OCI-LY1 (cell line): Measurements from ENCODE around the gene ZC3H6.

Experiments used
- H2AFZ ChIP-seq: fragments of 200-600 bp; sonication (generic), shearing (Covaris generic); 2 replicates; pipeline ENCODE4 v1.6.0; 2014; ENCODE audit warnings: antibody characterized with exemption, mild to moderate bottlenecking, low read length
- H3F3A ChIP-seq: fragments of 200-600 bp; sonication (generic), shearing (Covaris generic); 2 replicates; pipeline ENCODE4 v1.6.0; 2014; ENCODE audit warnings: mild to moderate bottlenecking, antibody characterized with exemption, low read length, moderate library complexity; ENCODE audit not compliant: insufficient read depth
- H3K27ac ChIP-seq: fragments of 200-600 bp; sonication (generic); 2 replicates; pipeline ENCODE4 v1.5.1; 2014; ENCODE audit warnings: low read length, mixed run types, mild to moderate bottlenecking, low read depth; ENCODE audit not compliant: poor library complexity, severe bottlenecking
- H3K27me3 ChIP-seq: fragments of 200-600 bp; sonication (generic); 2 replicates; pipeline ENCODE4 v1.6.0; 2014; ENCODE audit warnings: antibody characterized with exemption, mild to moderate bottlenecking, low read length, moderate library complexity; ENCODE audit not compliant: insufficient read depth
- H3K36me3 ChIP-seq: fragments of 200-600 bp; sonication (generic); 2 replicates; pipeline ENCODE4 v1.6.1; 2014; ENCODE audit warnings: mild to moderate bottlenecking, antibody characterized with exemption, low read length, moderate library complexity, mixed read lengths; ENCODE audit not compliant: insufficient read depth
- H3K4me1 ChIP-seq: fragments of 200-600 bp; sonication (generic); 2 replicates; pipeline ENCODE4 v1.5.1; 2014; ENCODE audit warnings: mild to moderate bottlenecking, low read length, moderate library complexity; ENCODE audit not compliant: insufficient read depth, severe bottlenecking
- H3K4me2 ChIP-seq: fragments of 200-600 bp; sonication (generic), shearing (Covaris generic); 2 replicates; pipeline ENCODE4 v1.6.1; 2014; ENCODE audit warnings: low read length
- H3K4me3 ChIP-seq: fragments of 200-600 bp; sonication (generic); 2 replicates; pipeline ENCODE4 v1.5.1; 2014; ENCODE audit warnings: low read length, low read depth, mild to moderate bottlenecking, mixed read lengths; ENCODE audit not compliant: poor library complexity, severe bottlenecking
- H3K79me2 ChIP-seq: fragments of 200-600 bp; shearing (Covaris generic); 2 replicates; pipeline ENCODE4 v1.6.1; 2016; ENCODE audit warnings: mixed run types, low read length, mixed read lengths; ENCODE audit not compliant: insufficient read depth
- H3K9ac ChIP-seq: fragments of 200-600 bp; sonication (generic), shearing (Covaris generic); 2 replicates; pipeline ENCODE4 v1.6.1; 2014; ENCODE audit warnings: mild to moderate bottlenecking, low read length, mixed read lengths
- H3K9me2 ChIP-seq: fragments of 200-600 bp; sonication (generic), shearing (Covaris generic); 2 replicates; pipeline ENCODE4 v1.6.1; 2014; ENCODE audit warnings: low read depth, mild to moderate bottlenecking, low read length, mixed read lengths
- H3K9me3 ChIP-seq: fragments of 200-600 bp; shearing (Covaris generic); 2 replicates; pipeline ENCODE4 v1.6.1; 2014; ENCODE audit warnings: low read length, mixed read lengths
- H4K20me1 ChIP-seq: fragments of 200-600 bp; sonication (generic), shearing (Covaris generic); 2 replicates; pipeline ENCODE4 v1.6.0; 2016; ENCODE audit warnings: mild to moderate bottlenecking, low read length; ENCODE audit not compliant: insufficient read depth
- CTCF ChIP-seq: fragments of 200-600 bp; sonication (generic), shearing (Covaris generic); IDR thresholded peaks from 2 replicates; pipeline ENCODE4 v1.5.1; 2017; ENCODE audit warnings: mild to moderate bottlenecking, antibody characterized with exemption, low read length, moderate library complexity, mixed read lengths
- EZH2 ChIP-seq: fragments of 200-600 bp; sonication (generic), shearing (Covaris generic); IDR thresholded peaks from 2 replicates; pipeline ENCODE4 v1.8.0; 2017; ENCODE audit warnings: borderline replicate concordance, mixed run types, mild to moderate bottlenecking, antibody characterized with exemption, low read length, moderate library complexity, mixed read lengths

Gene ZC3H6

GRCh38 chr2:112290648-112291047, 15.3 kb downstream of the ZC3H6 start:
- TF ChIP-seq EZH2 = no peak
- no peak for TF ChIP-seq CTCF
- H3K9me3 ChIP-seq = no peaks in the 10 kb centered on the region

GRCh38 chr2:112293636-112294401, 18.4 kb downstream of the ZC3H6 start:
- TF ChIP-seq EZH2 (no peak), CTCF (no peak)
- H3F3A ChIP-seq = no peaks in the 10 kb centered on the region
- H3K27me3 ChIP-seq = no peaks in the 10 kb centered on the region
- H3K27ac ChIP-seq = no peak overlapping the region
- H3K4me3 ChIP-seq = no peak overlapping the region
- H3K36me3 ChIP-seq = no peaks in the 10 kb centered on the region
- no peaks in the 10 kb centered on the region for H3K4me1 ChIP-seq
- no peak overlapping the region for H3K4me2 ChIP-seq
- no peaks in the 10 kb centered on the region for H4K20me1 ChIP-seq
- H2AFZ ChIP-seq = no peak overlapping the region
- H3K9me3 ChIP-seq = no peaks in the 10 kb centered on the region
- no peak overlapping the region for H3K9ac ChIP-seq
- H3K9me2 ChIP-seq = no peaks in the 10 kb centered on the region
- no peaks in the 10 kb centered on the region for H3K79me2 ChIP-seq

More at GRCh38 chr2:112290648-112291047, 15.3 kb downstream of the ZC3H6 start:
- no peaks in the 10 kb centered on the region for H3K4me1 ChIP-seq
- H2AFZ ChIP-seq = no peak overlapping the region
- H3K4me2 ChIP-seq = no peak overlapping the region
- no peaks in the 10 kb centered on the region for H3K36me3 ChIP-seq
- H3F3A ChIP-seq = no peaks in the 10 kb centered on the region
- H3K79me2 ChIP-seq = no peaks in the 10 kb centered on the region
- no peak overlapping the region for H3K4me3 ChIP-seq
- H3K27ac ChIP-seq = no peak overlapping the region
- H4K20me1 ChIP-seq = no peaks in the 10 kb centered on the region
- no peak overlapping the region for H3K9ac ChIP-seq
- H3K9me2 ChIP-seq = no peaks in the 10 kb centered on the region
- no peaks in the 10 kb centered on the region for H3K27me3 ChIP-seq

- TF ChIP-seq EZH2 (no peak), CTCF (no peak)
- Histone ChIP-seq H3K4me3 (no peak overlapping the region), H3F3A (no peaks in the 10 kb centered on the region), H3K27ac (no peak overlapping the region), H2AFZ (no peak overlapping the region), H3K9me2 (no peaks in the 10 kb centered on the region), H3K9ac (no peak overlapping the region), H3K4me2 (no peak overlapping the region), H3K27me3 (no peaks in the 10 kb centered on the region), H3K36me3 (no peaks in the 10 kb centered on the region), H3K79me2 (no peaks in the 10 kb centered on the region), H3K9me3 (no peaks in the 10 kb centered on the region; the same call in 1 of the 2 replicates), H4K20me1 (no peaks in the 10 kb centered on the region), H3K4me1 (no peaks in the 10 kb centered on the region)
Observed at GRCh38 chr2:112295407-112296078, 20.1 kb downstream of the ZC3H6 start.
